Tongue (tissue), 2 donors: Measurements from ENCODE around the gene ZNF385A. TPM values are rescaled to one million over a fixed set of nuclear protein-coding genes. Genes with fewer than 3 reads are reported as not detected.

Experiments
- DNase-seq: peaks from one replicate; pipeline ENCODE4 v3.0.0-alpha.2; 2015
- total RNA-seq: library from RNA; depleted of rRNA; stranded (reverse); fragments of >200 nt; gene quantifications from one replicate; pipeline ENCODE4 v1.2.3, GENCODE V29; 2014

The ZNF385A gene
- total RNA-seq, 1 donor from 2014 or later: 30.4 TPM

DNA sequence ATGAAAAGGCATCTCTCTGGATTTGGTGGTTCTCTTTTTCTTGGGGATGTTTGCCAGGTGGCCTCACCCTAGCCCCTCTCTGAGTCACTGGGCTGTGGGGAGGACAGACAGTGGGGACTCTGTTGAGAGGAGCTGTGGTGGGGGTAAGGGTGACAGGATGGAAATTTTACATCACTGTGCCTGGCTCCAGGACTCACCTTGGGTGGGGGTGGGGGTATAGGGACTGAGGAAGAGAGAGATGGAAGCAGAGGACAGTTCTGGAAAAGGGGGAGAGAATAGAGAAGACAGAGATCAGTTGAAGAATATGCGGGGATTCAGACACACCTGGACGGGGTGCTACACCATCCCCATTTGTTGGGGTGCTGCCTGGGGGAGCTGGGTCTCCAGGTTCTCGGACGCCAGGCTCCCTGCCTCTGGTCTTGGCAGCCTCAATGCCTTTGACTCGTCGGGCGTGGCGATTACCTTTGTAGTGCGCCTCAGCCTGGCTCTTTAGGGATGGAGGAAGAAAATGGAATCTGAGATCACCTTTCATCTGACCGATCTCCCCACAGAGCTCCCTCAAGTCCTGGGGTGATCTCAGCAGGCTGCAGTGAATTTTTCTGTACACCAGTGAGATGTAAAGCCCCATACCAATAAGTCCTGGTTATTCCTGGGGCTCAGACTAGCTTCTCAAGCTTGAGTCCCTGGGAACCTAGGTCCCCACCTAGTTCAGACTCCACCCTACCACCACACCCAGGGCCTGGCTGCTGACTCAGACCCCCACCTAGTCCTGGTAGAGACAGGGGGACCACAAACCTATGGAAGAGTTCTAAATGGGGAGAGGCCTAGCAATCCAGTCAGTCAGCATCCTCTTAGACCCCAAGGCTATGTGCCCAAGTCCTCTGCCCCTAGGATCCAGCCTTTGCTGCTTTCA is 10.6 kb downstream of the ZNF385A start:
- no peak for DNase-seq

DNA sequence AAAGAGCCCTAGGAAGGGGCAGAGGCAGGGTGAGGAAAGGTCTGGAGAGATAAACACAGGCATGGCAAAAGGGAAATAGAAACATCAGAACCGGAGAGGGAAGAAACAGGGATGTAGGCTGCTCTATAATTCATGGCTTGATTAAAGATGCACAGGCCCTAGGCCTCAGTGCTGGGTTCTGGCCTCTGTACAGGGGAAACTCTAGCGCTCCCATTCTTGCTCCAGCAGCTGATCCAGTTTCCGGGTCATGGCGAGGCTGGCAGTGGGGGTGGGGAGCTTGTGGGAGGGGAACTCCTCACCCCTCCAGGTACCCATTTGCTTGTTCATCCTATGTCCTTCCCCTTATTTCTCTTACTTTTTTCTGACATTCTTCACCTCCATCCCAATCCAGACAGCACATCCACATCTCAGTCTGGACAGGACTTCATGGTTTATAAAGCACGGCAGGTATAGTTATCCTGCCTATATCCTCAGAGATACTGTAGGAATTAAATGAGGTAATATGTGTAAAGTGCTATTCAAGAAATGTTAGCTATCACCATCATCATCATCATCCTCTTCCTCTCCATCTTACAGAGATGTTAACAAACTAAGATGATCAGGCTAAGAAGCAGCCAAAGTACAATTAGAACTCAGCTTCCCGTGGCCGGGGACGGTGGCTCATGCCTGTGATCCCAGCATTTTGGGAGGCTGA is 12.3 kb downstream of the ZNF385A start:
- no peak for DNase-seq

DNA sequence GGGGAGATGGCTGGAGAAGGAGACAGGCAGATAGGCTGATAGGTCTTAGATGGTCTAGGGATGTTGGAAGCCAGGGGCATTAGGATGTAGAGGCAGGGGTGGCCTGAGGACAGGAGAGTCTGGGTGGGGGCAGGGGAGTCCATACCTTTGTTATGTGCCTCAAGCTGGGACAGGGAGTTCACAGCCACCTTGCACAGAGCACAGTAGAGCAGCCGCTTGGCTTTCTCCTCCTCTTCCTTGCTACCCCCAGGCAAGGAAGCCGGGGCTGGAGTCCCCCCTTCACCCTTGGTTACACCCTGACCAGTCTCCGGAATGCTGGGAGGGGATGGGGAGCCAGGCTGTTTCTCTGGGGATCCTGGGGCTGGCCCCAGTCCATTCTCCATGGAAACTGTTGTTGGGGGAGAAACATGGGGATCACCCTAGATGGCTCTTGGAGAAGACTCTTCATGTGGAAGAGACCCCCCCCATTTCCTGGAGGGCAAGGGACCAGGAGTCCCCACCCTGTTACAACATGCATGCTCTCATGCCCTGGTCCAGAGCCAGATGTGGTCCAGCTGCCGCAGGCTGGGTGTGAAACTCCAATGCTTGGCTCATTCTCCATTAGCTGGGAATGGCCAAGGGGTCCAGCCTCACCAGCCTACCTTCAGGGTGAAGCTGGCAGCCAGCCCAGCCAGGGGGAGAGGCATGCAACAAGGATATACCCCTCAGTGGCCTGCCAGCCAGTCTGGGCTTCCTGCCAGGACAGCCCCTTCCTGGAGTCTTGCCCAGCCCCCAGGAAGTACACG is 13.0 kb downstream of the ZNF385A start:
- DNase-seq: peak; percentile 90

DNA sequence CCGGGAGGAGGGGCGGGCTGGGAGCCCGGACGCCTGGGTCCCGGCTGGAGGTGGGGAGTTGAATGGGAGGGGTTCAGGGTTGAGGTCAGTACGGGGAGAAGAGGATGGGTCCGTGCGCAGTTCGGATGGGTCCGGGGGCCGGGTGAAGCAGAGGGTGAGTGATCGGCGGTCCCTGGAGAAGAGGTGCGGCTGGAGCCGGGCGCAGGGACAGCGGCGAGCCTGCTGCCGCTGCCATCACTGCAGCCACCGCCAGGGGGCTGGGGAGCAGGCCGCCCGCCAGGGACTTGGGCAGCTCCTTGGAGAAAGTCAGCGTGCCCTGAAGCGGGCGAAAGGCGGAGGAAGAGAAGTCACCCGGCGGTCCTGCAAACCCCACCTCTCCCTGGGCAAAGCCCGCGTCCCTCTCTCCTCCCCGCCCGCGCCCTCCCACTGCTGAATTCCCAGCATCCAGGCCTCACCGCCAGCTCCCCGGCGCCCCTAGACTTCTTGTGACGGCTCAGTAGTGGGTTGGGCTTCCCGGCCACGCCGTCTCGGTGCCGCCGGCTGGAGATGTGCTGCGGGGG is 14.3 kb downstream of the ZNF385A start:
- peak; percentile 88 for DNase-seq

DNA sequence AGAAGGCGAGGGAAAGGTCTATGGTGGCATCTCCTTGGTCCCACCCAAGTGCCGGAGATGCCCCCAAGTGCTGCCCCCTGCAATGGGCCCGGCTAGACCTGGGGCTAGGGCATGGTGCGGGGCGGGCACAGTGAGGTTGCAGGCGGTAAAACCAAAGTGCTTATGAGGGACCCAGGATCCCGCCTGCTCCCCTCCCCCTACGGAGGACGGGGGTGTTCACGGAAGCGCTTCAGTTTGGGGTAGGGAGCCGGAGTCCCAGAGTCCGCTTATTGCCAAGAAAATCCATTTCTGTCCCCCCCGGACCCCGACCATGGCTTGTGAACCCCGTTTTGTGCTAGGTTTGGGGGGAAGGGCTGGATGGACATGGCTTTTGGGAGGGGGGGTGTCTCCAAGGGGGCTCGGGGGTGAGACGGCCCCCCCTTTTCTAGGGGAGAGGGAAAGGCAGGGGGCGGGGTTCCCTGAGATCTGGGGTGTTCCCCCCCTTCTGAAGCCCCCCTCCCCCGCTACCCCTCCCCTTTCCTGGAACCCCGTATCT is 14.9 kb downstream of the ZNF385A start:
- DNase-seq: peak; percentile 14

DNA sequence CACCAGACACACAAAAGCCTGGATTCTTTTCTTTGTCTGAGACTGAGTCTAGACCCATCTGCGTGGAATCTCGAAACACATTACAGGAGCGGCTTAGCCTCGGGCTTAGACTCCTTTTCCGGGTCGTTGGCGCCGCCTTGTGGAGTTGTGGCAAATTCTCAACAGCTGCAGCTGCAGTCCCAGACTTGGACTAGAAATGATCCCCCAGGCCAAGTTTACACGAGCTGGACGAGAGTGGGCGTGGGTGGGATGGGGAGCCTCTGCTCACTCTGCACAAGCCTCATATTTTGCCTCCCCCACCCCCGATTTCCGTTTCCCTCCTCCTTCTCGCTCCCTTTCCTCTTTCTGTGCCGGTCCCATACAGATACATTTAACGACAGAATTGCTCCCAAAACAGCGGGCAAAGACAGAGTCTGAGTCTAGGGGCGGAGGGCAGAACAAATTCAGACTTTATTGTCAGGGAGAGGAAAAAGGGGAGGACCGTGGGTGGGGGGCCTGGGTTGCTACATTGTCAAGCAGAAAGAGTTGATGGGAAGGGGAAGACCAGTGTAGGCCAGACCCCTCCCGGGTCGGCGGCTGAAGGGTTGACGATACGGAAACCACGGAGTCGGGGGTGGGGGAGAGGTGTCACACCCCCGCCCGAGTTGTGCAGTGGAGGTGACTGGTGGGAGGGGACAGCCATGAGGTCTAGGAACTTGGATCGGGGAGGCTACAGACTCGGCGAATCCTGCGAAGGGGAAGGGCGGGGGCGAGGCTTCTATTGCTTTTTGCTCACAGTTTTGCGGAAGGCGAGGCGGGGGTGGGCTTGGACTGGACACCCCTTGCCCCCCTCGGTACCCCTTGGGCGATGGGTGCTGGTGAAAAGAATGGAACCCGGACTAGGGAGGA is 15.6 kb downstream of the ZNF385A start:
- peak; percentile 98 for DNase-seq

DNA sequence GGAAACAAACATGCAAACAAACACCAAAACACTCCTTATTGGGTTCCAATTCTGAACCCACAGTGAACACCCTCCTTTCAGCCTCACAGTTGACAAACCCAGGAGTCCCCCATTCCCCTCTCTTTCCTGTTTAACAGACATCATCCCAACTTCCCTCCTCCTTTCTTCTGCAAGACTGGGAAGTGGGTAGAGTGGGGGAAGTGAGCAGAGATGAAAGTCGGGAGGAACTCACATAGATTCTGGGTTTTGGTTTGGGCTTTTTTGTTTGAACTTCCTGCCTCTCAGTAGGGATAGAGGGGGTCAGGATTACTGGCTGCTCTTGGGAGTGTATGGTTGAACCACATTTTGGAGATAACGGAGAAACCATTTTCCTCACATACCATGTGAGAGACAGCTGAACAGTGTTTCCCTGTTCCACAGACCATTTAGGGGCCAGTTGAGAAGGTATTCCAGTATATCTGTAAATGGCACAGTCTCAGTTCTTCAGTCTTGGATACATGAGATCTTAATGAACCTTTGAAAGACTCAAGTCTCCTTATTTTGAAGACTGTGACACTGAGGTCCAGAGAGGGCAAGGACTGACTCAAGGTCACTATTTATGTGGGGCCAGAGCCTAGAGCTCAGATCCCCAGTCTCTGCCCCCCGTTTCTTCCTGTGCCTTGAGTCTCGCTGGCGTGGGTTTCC is 16.4 kb downstream of the ZNF385A start:
- DNase-seq: peak; percentile 3

DNA sequence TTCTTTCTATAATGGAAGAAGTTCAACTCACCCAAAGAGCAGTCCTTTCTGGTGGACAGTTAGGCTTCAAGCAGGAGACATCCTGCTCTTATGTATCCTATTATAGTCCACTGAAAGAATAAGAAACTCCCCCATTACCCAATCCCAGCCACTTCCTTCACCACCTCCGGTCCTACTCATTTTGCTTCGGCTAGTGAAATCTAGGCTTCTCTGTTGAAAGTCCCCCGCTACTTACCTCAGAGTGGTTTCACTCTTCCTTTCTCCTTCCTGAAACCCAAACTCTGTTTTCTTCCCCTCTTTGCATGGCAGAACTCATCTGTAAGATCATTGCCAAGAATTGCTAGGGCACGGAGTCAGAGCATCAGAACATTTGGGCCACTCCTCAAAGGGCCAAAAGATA is 20.1 kb downstream of the ZNF385A start, which contains the start of gene GPR84:
Gene GPR84, minus strand, starts transcription at position 74 of the 400 bp plus-strand sequence. CDS start 635 bp downstream, outside the sequence.
- DNase-seq: no peak

DNA sequence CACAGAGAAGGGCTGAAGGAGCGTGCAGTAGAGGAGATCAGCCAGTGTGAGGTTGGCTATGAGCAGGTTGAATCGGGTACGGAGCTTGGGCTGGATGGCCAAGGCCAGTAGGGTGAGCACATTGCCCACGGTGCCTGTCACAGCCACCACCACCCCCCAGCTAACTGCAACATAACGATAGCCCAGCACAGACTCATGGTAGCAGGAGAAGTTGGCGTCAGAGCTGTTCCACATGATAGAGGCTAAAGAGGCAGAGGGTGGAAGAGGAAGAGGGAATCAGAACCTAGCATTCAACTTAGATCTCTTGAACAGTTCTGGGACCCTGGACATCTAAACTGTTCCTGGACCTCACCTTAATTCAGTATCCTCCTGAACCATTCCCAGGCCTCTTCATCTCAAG is 20.9 kb downstream of the ZNF385A start:
- DNase-seq: no peak

DNA sequence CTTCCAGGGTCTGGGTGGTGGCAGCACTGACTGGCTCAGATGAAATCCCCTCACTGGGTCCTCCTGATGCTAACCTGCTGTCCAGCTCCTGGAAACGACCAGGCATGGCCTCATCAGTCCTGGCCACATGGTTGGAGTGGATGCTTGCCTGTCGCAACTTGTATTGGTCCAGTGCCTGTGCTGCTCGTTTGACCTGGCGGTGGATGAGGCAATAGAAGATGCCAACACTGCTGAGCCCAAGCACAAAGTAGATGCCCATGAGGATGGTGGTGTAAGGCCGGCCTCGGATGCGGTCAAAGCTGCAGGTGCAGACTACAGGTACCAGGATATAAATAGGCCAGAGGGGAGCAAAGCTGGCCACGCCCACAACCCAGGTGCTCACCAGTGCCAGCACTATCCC is 21.5 kb downstream of the ZNF385A start:
- no peak for DNase-seq

DNA sequence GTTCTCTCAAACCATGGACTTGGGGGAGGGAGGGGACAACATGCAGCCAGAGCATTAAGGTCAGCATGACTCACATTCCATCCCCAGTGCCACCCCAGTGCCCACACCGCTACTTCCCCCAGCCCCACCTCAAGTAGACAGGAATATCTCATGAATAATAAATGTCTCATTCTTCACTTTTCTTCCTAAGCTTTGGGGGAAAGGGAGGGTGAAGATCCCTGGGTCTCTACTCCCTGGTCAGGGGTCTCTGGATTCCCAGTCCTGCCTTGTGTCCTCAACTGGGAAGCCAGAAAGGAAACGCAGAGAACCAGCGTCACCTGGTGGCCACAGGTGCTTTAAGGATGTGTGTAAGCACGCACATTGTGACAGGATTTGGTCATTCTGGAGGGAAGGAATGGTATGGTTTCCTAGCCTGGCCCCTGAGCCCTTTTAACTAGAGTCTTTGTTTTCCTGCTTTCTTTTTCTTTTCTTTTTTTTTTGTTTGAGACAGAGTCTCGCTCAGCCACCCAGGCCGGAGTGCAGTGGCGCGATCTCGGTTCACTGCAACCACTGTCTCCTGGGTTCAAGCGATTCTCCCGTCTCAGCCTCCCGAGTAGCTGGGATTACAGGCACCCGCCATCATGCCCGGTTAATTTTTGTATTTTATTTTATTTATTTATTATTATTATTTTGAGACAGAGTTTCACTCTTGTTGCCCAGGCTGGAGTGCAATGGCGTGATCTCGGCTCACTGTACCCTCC is 23.6 kb downstream of the ZNF385A start:
- DNase-seq: peak; percentile 92

DNA sequence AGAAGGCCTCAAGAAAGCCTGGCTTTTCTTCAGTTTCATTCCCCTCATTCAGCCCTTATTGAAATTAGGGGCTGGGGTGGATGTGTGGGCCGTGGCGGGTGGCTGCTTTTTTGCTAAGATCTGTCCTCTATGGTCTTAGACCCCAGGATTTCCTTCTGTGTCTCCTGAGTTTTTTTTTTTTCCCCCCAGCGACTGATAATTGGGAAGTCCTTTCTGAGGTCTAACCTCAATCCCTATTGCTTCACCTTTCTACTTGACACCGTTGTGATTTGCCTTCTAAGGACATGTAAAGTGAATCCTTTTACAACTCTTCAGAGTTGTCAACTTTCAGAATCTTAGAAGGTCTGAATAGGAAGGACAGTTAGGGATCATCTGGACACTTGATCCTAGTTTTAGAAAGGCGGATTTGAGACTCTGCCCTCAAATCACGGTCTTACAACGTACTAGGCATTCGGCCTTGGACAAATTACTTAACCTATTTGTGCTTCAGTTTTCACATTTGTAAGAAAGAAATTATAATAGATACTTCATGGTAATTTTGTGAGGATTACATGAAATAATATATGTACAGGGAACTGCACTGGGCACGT is 24.7 kb downstream of the ZNF385A start:
- no peak for DNase-seq

DNA sequence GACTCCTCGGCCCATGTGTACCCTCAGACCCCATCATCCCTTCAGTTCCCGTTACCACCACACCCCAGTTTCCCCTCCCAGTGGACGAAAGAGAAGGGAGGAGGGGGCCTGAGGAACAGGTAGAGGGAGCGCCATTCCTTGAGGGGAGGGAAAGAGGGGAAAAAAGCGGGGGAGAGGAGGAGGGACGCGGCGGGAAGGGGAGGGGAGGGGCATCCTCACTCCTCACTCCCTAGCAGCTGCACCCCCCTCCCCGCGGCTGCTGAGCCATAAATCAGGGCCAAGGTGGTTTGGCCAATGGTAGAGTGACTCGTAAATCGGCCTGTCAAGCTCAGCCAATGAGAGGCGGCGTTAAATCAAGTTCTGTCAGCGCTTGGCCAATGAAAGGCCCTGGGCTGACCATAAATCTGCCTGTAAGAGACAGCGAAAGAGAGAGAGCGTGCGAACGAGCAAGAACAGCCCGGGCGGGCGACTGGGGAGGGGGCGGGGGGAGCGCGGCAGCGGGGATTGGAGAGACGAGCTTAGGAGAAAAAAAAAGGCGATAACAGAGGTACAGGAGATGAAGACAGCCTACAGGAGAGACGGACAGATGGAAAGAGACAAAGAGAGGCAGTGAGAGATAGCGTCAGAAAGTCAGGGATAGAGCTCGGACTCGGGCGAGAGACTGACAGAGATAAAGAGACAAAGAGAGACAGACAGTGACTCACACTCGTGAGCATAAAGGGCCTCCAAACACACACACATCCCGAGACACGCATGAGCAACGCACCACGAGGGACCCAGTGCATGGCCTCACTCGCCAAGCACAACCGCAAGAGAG is 25.4 kb downstream of the ZNF385A start:
- peak; percentile 100 for DNase-seq

DNA sequence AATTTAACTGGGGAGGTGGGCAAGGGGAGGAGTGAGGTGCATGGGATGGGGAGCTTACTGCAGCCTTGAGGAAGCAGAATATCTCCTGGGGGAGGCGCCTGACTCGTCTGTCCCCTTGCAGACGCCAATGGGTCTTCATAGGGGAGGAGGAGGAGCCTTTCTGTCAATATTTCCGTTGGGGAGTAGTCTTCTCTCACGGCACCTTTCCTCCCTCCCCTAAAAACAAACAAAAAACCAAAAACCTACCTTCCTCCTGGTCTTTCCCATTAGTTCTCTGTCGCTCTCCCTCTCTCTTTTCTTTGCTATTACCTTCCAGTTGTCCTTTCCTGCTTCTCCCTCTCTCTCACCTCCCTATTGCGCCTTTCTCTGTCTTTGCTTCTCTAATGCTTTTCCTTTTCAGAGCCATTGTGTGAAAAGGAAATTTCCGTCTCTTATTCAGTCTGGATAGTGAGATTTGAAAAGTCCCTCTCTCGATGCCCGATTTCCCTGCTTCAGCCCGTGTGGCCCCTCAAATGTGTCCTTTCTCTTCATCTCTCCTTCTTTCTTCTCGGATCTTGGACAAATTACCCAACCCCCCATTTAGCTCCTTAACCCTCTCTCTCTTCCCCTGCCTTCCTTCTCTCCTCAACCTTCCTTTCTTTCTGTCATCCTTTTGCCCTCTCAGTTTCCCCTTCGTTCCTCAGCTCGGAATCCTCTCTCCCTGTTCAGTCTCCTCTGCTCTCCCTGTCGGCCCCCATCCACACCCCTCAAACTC is 26.2 kb downstream of the ZNF385A start:
- peak; percentile 65 for DNase-seq

DNA sequence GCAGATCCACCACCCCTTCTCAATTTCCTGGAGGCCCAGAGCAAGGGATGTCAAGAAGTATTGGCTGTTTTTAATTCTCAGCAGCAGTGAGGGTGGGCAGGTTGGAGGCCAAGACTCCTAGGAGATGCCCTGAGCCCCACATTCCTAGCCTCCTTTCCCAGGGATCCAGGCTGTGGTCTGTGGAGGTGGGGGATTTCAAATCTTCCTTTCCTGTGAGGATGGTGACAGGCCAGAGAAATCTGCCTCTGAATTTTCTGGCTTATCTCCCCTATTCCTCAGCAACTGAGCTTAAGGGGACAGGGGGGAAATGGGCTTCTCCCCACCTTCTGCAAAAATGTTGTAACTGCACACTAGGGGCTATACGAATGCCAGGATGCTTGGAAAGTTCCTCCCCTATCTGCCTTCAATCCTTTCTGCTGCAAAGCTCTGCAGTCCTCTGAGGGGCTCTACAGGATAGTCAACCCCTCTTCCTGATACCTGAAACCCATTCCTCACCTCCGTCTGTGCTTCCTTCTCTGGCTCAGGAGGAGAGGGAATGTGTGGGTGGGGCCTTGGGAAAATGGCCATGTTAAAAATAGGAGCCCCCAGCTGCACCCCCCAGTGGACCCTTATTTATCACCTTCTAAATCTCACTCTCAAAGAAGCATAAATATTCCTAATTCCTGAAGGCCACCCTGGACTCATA is 26.9 kb downstream of the ZNF385A start:
- no peak for DNase-seq

DNA sequence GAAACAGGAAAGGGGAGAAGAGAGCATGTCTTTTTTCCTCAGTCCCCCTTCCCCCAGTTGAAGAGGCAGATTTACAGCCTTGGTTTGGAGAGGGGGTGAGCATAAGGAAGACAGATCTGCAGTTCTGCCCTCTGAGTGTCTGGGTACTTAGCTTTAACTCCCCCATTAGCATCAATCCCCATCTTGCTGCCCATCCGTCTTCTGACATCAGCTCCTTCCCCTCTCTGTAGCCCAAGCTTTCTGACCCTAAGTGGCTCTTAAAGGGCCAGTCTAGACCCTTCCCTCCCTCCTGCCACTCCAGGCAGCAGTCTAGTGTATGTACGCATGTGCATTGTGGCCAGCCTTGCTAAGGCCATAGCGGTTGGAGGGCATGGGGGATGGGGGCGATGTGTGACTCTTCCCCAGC is 27.6 kb downstream of the ZNF385A start:
- DNase-seq: no peak

DNA sequence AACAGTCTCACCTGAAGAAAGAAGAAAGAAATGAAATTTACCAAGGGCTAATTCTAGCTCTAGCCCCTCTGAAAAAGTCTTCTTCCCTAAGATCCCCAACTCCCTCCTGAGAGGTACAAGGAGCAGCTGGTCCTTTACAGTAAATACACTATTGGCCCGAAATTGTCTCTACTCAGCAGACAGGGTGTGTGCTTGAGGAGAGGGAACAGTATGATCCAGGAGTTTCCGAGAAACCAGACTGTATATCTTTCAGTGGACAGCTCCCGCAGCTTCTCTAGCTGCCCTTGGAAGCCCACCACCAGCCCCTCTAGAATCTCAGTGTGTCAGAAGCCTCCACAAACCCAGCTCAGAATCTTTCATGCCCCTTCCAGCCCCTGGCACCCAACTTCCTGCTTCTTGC is 28.3 kb downstream of the ZNF385A start:
- DNase-seq: peak; percentile 66
